Measurements from ENCODE around the gene TMEM145.

TMEM145 gene

DNA sequence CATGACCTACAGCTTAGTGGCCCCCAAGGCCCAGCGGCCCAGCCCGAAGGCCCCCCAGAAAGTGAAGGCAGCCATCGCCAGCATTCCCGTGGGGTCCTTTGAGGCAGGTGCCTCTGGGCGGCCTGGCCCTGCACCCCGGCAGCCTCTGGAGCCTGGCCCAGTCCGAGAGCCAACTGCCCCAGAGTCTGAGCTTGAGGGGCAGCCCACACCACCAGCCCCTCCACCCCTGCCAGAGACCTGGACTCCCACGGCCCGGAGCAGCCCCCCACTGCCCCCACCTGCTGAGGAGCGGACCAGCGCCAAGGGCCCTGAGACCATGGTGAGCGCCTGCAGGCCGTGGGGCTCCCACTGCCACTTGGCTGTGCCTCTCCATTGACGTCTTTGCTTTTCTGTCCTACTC is 20.1 kb upstream of the TMEM145 start:
- no peak for TF ChIP-seq EZH2phosphoT487 (IDR thresholded peaks at IDR 0.05; ENCODE audit: borderline replicate concordance, low read length)
- TF ChIP-seq, protein P1, sequence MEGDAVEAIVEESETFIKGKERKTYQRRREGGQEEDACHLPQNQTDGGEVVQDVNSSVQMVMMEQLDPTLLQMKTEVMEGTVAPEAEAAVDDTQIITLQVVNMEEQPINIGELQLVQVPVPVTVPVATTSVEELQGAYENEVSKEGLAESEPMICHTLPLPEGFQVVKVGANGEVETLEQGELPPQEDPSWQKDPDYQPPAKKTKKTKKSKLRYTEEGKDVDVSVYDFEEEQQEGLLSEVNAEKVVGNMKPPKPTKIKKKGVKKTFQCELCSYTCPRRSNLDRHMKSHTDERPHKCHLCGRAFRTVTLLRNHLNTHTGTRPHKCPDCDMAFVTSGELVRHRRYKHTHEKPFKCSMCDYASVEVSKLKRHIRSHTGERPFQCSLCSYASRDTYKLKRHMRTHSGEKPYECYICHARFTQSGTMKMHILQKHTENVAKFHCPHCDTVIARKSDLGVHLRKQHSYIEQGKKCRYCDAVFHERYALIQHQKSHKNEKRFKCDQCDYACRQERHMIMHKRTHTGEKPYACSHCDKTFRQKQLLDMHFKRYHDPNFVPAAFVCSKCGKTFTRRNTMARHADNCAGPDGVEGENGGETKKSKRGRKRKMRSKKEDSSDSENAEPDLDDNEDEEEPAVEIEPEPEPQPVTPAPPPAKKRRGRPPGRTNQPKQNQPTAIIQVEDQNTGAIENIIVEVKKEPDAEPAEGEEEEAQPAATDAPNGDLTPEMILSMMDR (IDR thresholded peaks at IDR 0.05; ENCODE audit: low read depth, low read length, poor library complexity, severe bottlenecking): no peak
- Histone ChIP-seq H3K36me3 (ENCODE audit: control insufficient read depth, low read length) (peaks cover 86% of the 10 kb centered on the region), H3F3A (ENCODE audit: control insufficient read depth, insufficient read depth) (no peaks in the 10 kb centered on the region)

GRCh38 chr19:42293540-42293939 is 19.6 kb upstream of the TMEM145 start:
- H3F3A ChIP-seq (ENCODE audit: control insufficient read depth, insufficient read depth): peaks cover 2% of the 10 kb centered on the region; the same call in 1 of the 2 replicates
- H3K79me2 ChIP-seq (ENCODE audit: control insufficient read depth, low read length): no peaks in the 10 kb centered on the region
- TF ChIP-seq, protein P1 (IDR thresholded peaks at IDR 0.05; ENCODE audit: low read depth, low read length, poor library complexity, severe bottlenecking): no peak
- no peak overlapping the region for H3K27ac ChIP-seq (ENCODE audit: low read depth, low read length)
- H3K27me3 ChIP-seq (ENCODE audit: control insufficient read depth, low read length): no peaks in the 10 kb centered on the region
- H3K9me3 ChIP-seq (ENCODE audit: control insufficient read depth, insufficient read depth, low read length): no peaks in the 10 kb centered on the region
- H3K4me3 ChIP-seq (ENCODE audit: low read length): no peak overlapping the region
- no peaks in the 10 kb centered on the region for H4K20me1 ChIP-seq (ENCODE audit: control insufficient read depth, insufficient read depth, low read depth, low read length)
- H3K4me1 ChIP-seq (ENCODE audit: control insufficient read depth, low read length): peaks cover 3% of the 10 kb centered on the region; the same call in 1 of the 2 replicates
- no peaks in the 10 kb centered on the region for H3K9me2 ChIP-seq (replicated peaks; ENCODE audit: control insufficient read depth, low read length)
- peaks cover 80% of the 10 kb centered on the region for H3K36me3 ChIP-seq (ENCODE audit: control insufficient read depth, low read length)
- H3K4me2 ChIP-seq (ENCODE audit: low read length): no peak overlapping the region

More for the DNA sequence above, 20.1 kb upstream of the TMEM145 start:
- Histone ChIP-seq H3K9me3 (ENCODE audit: control insufficient read depth, insufficient read depth, low read length) (no peaks in the 10 kb centered on the region), H3K4me1 (ENCODE audit: control insufficient read depth, low read length) (peaks cover 3% of the 10 kb centered on the region; the same call in 1 of the 2 replicates), H3K9me2 (replicated peaks; ENCODE audit: control insufficient read depth, low read length) (no peaks in the 10 kb centered on the region), H4K20me1 (ENCODE audit: control insufficient read depth, insufficient read depth, low read depth, low read length) (no peaks in the 10 kb centered on the region), H3K27ac (ENCODE audit: low read depth, low read length) (no peak overlapping the region), H3K27me3 (ENCODE audit: control insufficient read depth, low read length) (no peaks in the 10 kb centered on the region), H3K4me3 (ENCODE audit: low read length) (no peak overlapping the region), H3K4me2 (ENCODE audit: low read length) (no peak overlapping the region), H3K79me2 (ENCODE audit: control insufficient read depth, low read length) (no peaks in the 10 kb centered on the region)

DNA sequence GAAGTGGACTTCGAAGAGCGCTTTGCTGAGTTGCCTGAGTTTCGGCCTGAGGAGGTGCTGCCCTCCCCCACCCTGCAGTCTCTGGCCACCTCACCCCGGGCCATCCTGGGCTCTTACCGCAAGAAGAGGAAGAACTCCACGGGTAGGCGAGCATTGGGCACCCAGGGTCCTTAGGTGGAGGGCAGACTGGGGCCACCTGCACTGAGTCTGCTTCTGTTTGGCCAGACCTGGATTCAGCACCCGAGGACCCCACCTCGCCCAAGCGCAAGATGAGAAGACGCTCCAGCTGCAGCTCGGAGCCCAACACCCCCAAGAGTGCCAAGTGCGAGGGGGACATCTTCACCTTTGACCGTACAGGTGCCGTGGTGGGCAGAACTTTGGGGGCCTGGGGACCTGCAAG is 19.2 kb upstream of the TMEM145 start:
- Histone ChIP-seq H3K79me2 (ENCODE audit: control insufficient read depth, low read length) (no peaks in the 10 kb centered on the region), H3K4me3 (ENCODE audit: low read length) (no peak overlapping the region), H3K4me2 (ENCODE audit: low read length) (no peak overlapping the region), H3K9me3 (ENCODE audit: control insufficient read depth, insufficient read depth, low read length) (no peaks in the 10 kb centered on the region), H3K9me2 (replicated peaks; ENCODE audit: control insufficient read depth, low read length) (no peaks in the 10 kb centered on the region), H4K20me1 (ENCODE audit: control insufficient read depth, insufficient read depth, low read depth, low read length) (no peaks in the 10 kb centered on the region), H3K4me1 (ENCODE audit: control insufficient read depth, low read length) (peaks cover 3% of the 10 kb centered on the region; the same call in 1 of the 2 replicates), H3F3A (ENCODE audit: control insufficient read depth, insufficient read depth) (peaks cover 2% of the 10 kb centered on the region; the same call in 1 of the 2 replicates), H3K27ac (ENCODE audit: low read depth, low read length) (no peak overlapping the region), H3K36me3 (ENCODE audit: control insufficient read depth, low read length) (peaks cover 76% of the 10 kb centered on the region), H3K27me3 (ENCODE audit: control insufficient read depth, low read length) (no peaks in the 10 kb centered on the region)
- no peak for TF ChIP-seq EZH2phosphoT487 (IDR thresholded peaks at IDR 0.05; ENCODE audit: borderline replicate concordance, low read length)
- TF ChIP-seq, protein P1 (IDR thresholded peaks at IDR 0.05; ENCODE audit: low read depth, low read length, poor library complexity, severe bottlenecking): no peak
